Tibial artery (tissue), 4 donors: ENCODE data around the gene TSTD1.
A peak's percentile ranks its signal among the peaks of the same experiment; 100 is the strongest.

Source experiments
- DNase-seq, 2 donors: peaks; one replicate each; pipeline ENCODE4 v3.0.0-alpha.2; 2019
- H3K27ac ChIP-seq, 2 donors: fragments of 200-600 bp; sonication (generic) in 1 of 2; 1 replicate in 1 of 2; 2 replicates in 1 of 2; pipeline ENCODE4 v1.5.1; 2018 to 2019; ENCODE audit warnings: mild to moderate bottlenecking in 1 of 2
- H3K27me3 ChIP-seq, 2 donors: fragments of 200-600 bp; sonication (generic) in 1 of 2; one replicate each; pipeline versions ENCODE4 v1.5.1 to v1.6.0; 2016 to 2019
- H3K36me3 ChIP-seq, 3 donors: fragments of 200-600 bp; sonication (generic) in 2 of 3; one replicate each; pipeline ENCODE4 v1.5.1; 2016 to 2019; ENCODE audit warnings: mild to moderate bottlenecking in 2 of 3
- H3K4me1 ChIP-seq, 4 donors: fragments of 200-600 bp; sonication (generic) in 2 of 4; 1 replicate in 3 of 4; 2 replicates in 1 of 4; pipeline ENCODE4 v1.5.1; 2016 to 2019
- H3K4me3 ChIP-seq, 2 donors: fragments of 200-600 bp; sonication (generic) in 1 of 2; 1 replicate in 1 of 2; 2 replicates in 1 of 2; pipeline ENCODE4 v1.5.1; 2018 to 2019; ENCODE audit warnings: mild to moderate bottlenecking in 2 of 2
- H3K9me3 ChIP-seq, 3 donors: fragments of 200-600 bp; sonication (generic) in 1 of 3; one replicate each; pipeline ENCODE4 v1.5.1; 2016 to 2019
- intact Hi-C: fragments of 100-400 bp; cut with DNase I; formaldehyde crosslinking; loops from one replicate; pipeline ENCODE4 v1.15.0; 2023; ENCODE audit warnings: low total_unique reads
- TF ChIP-seq, protein P1 (sequence below), 2 experiments: fragments of 200-600 bp in 1 of 2; fragments of 450-650 bp in 1 of 2; IDR thresholded peaks; one replicate each; pipeline ENCODE4 v1.5.1; 2017 to 2019; ENCODE audit warnings: antibody characterized with exemption in 2 of 2, mild to moderate bottlenecking in 1 of 2, moderate library complexity in 1 of 2

Gene TSTD1

DNA sequence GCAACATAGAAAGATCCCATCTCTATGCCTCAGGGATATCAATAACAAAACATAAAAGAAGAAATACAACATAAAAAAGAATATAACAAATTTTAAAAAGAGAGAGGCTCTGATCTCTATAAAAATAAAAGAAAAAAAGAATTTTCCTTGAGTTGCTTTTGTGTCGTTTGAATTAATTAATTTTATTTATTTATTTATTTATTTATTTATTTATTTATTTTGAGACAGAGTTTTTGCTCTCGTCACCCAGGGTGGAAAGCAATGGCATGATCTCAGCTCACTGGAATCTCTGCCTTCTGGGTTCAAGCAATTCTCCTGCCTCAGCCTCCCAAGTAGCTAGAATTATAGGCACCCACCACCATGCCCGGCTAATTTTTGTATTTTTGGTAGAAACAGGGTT, 26.3 kb downstream of the TSTD1 start:
- DNase-seq, result no peak
- TF ChIP-seq, protein P1, sequence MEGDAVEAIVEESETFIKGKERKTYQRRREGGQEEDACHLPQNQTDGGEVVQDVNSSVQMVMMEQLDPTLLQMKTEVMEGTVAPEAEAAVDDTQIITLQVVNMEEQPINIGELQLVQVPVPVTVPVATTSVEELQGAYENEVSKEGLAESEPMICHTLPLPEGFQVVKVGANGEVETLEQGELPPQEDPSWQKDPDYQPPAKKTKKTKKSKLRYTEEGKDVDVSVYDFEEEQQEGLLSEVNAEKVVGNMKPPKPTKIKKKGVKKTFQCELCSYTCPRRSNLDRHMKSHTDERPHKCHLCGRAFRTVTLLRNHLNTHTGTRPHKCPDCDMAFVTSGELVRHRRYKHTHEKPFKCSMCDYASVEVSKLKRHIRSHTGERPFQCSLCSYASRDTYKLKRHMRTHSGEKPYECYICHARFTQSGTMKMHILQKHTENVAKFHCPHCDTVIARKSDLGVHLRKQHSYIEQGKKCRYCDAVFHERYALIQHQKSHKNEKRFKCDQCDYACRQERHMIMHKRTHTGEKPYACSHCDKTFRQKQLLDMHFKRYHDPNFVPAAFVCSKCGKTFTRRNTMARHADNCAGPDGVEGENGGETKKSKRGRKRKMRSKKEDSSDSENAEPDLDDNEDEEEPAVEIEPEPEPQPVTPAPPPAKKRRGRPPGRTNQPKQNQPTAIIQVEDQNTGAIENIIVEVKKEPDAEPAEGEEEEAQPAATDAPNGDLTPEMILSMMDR (IDR thresholded peaks at IDR 0.05), result no peak
- H3K27me3 ChIP-seq, result no peaks in the 10 kb centered on the region
- no peak overlapping the region for H3K27ac ChIP-seq
- no peaks in the 10 kb centered on the region for H3K36me3 ChIP-seq
- peaks cover 0 to 4% (median 0%) of the 10 kb centered on the region in 4 donors for H3K4me1 ChIP-seq
- H3K9me3 ChIP-seq, result no peaks in the 10 kb centered on the region
- intact Hi-C loops, result no loop called here
- no peak overlapping the region for H3K4me3 ChIP-seq

DNA sequence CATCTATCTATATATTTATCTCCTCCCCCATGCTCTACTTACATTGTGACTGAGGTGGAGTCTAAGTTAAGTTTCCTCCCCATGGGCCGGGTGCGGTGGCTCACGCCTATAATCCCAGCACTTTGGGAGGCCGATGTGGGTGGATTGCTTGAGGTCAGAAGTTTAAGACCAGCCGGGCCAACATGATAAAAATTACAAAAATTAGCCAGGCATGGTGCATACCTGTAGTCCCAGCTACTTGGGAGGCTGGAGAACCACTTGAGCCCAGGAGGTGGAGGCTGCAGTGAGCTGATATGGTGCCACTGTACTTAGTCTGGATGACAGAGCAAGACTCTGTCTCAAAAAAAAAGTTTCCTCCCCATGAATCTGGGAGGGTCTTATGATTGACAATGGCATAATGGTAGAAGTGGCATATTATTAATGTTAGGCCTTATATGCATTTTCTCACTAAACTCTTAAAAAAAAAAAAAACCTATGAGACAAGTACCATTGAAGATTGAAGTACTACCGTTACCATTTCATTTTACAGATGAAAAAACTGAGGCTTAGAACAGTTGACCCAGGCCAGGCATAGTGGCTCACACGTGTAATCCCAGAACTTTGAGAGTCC, 29.1 kb downstream of the TSTD1 start:
- intact Hi-C loops, result no loop called here
- Histone ChIP-seq H3K4me1 (peaks cover 0 to 4% (median 0%) of the 10 kb centered on the region in 4 donors), H3K4me3 (no peak overlapping the region), H3K9me3 (no peaks in the 10 kb centered on the region), H3K27me3 (no peaks in the 10 kb centered on the region), H3K27ac (no peak overlapping the region), H3K36me3 (no peaks in the 10 kb centered on the region)
- TF ChIP-seq, protein P1 (IDR thresholded peaks at IDR 0.05), result no peak
- DNase-seq, result peak in 1 of 2 donors; percentile 4

DNA sequence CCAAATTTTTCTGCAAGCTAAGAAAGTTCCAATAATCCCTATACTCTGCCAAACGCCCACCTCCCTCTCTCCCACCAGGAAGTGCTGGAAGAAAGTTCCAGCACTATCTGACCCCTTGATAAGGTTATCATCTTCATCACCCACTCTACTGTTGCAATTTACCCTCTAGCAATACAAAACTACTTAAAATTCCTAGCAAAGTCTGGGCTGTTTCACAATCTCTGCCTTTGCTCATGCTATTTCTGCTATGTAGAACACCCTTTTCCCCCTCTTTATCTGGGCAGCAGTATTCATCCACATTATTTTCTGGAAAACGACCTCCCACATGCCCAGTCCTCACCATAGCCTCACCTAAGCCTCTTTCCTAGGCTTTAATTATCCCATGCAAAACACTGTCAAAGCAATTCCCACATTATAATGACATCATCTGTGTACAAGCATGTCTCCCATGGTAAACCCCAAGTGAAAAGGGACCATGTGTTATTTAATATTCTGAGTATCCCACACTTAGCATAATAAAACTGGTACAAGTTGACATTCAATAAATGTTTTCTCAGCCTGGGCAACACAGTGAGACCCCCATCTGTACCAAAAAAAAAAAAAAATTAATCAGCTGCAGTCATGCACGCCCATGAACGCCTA, 29.8 kb downstream of the TSTD1 start:
- Histone ChIP-seq H3K27ac (no peak overlapping the region), H3K27me3 (no peaks in the 10 kb centered on the region), H3K9me3 (no peaks in the 10 kb centered on the region), H3K4me1 (no peaks in the 10 kb centered on the region), H3K4me3 (no peak overlapping the region), H3K36me3 (no peaks in the 10 kb centered on the region)
- TF ChIP-seq, protein P1 (IDR thresholded peaks at IDR 0.05), result no peak
- intact Hi-C loops, result no loop called here
- no peak for DNase-seq

DNA sequence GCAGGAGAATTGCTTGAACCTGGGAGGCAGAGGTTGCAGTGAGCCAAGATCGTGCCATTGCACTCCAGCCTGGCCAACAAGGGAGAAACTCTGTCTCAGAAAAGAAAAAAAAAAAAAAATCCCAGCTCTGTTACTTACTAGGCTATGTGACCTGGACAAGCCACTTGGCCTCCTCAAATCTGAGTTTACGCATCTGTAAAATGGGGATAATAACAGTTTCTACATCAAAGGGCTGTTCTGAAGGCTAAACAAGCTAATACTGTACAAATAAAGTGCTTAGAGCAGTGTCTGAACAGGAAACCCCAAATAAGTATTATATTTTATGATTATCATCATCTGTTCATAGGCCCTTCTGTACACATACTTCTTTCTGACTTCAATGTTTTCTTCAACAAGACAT, 31.4 kb downstream of the TSTD1 start:
- DNase-seq, result peak in 1 of 2 donors; percentile 3
- TF ChIP-seq, protein P1 (IDR thresholded peaks at IDR 0.05), result no peak
- intact Hi-C loops, result no loop called here

DNA sequence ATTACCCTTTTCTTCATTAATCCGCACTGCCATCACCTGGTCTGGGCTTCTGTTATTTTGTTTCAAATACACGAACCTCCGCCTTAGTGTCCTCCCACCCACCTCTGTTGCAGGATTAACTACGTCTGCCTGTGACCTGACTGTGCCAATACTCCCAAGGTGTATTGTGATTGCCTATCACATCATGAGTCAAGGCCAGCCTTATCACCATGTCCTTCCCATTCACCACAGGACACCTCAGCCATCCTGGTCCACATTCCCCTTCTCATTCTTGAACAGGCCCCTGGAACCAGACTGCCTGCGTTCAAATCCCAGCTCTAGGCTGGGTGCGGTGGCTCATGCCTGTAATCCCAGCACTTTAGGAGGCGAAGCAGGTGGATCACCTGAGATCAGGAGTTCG, 32.2 kb downstream of the TSTD1 start:
- intact Hi-C loops, result no loop called here
- H3K4me1 ChIP-seq, result no peaks in the 10 kb centered on the region
- TF ChIP-seq, protein P1 (IDR thresholded peaks at IDR 0.05), result no peak
- H3K9me3 ChIP-seq, result no peaks in the 10 kb centered on the region
- no peaks in the 10 kb centered on the region for H3K27me3 ChIP-seq
- no peak overlapping the region for H3K4me3 ChIP-seq
- no peak overlapping the region for H3K27ac ChIP-seq
- peak in 1 of 2 donors; percentile 21 for DNase-seq
- H3K36me3 ChIP-seq, result no peaks in the 10 kb centered on the region

More for the DNA sequence above, 31.4 kb downstream of the TSTD1 start:
- Histone ChIP-seq H3K27me3 (no peaks in the 10 kb centered on the region), H3K36me3 (no peaks in the 10 kb centered on the region), H3K27ac (no peak overlapping the region), H3K9me3 (no peaks in the 10 kb centered on the region), H3K4me3 (no peak overlapping the region), H3K4me1 (no peaks in the 10 kb centered on the region)
